HG02642 (cell line): Measurements from ENCODE around the gene ELP5.

Experiments used
- ATAC-seq: cut with Tn5 transposase; IDR thresholded peaks from one replicate; pipeline ENCODE4 v1.9.1; 2021; ENCODE audit warnings: mild to moderate bottlenecking; ENCODE audit not compliant: unreplicated experiment, poor library complexity

The ELP5 gene

DNA sequence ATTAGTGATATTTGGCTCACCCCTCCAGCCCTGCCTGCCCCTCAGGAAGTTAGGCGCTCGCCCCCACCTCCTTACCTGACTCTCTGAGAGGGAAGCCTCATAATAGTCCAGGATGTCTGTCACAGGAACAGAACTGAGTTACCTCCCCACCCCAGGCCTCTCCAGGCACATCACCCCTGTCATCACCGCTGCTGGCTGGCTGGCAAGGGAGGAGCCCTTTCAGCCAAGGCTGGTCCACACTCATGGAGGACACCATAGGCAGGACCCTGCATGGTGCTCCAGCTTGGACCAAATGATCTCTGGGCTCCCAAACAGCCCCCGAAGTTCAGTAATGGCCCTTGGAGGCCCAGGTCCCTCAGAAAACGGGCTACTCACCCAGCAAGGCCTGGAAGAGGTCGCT lies 33.8 kb upstream of the ELP5 start:
- ATAC-seq = no peak

DNA sequence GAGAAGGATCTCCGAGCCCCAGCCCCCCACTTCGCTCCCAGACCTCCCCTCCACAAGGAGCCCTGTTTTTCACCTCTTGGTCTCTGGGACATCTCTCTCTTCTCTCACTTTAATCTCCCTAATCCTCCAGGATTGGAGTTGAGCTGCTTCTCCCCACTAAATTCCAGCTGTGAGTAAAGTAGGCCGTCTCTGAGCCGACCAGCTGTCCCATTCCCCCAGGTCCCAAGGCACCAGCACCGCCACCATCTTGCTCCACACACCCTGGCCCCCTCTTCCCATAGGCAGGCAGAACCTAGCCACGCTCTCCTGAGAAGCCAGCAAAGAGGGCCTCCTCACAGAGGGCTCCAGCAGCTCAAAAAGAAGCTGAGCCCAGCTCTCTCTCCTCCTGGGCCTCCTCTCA lies 33.3 kb upstream of the ELP5 start:
- no peak for ATAC-seq

DNA sequence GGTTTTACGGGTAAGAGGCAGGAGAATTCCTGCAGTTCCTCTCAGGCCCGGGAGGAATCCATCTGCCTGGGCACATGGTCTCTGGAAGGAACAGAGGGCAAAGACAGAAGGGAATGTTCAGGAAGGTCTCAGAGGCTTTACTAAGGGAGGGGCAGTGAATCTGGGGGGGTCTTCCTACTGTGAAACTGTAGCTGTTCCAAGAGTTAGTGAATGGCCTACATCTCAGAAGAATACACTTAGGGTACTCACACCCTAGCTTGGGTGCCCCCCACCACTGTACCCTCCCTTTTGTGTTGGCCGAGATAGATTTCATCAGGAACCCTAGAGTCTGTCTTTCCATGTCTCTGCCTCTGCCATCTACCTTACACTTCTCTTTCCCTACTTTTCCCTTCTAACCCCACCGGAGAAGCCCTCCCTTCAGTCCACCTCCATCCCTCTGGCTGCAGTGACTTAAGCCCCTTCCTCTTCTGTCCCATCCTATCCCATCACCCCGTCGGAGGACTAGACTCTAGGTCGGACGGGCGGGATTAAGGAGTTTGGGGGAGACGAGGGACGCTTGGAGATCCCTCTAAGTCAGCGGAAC lies 32.7 kb upstream of the ELP5 start:
- ATAC-seq = no peak

DNA sequence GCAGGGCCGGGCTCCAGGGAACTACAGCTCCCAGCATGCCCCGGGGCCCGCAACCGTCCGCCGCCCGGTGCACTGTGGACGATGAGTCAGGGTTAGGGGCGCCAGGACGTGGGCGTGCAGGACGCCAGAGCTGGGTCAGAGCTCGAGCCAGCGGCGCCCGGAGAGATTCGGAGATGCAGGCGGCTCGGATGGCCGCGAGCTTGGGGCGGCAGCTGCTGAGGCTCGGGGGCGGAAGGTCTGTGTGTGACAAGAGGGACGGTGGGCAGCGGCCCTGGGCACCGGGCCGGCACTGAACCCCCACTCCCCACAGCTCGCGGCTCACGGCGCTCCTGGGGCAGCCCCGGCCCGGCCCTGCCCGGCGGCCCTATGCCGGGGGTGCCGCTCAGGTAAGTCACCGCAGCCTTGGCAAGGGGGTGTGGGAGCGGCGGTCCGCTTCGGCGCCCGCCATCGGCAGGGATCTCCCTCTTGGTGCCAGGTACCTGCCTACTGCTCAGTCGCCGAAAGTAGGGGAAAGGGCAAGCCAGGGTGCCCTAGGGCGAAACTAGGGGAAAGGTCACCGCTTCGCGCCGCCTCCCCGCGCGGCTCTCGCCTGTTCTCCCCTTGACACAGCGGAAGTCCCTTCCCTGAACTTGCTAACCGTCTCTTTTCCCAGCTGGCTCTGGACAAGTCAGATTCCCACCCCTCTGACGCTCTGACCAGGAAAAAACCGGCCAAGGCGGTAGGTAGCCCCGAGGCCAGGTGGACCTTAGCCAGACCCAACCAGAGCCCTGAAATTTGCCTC lies 32.0 kb upstream of the ELP5 start, which contains the start of the genes ACADVL and DLG4:
ACADVL (plus strand) TSS at position 127 of the 781 bp plus-strand sequence; CDS start at position 174, 47 bp downstream.
DLG4 (minus strand) TSS at position 25 of the 781 bp plus-strand sequence.
- ATAC-seq = peak; percentile 74

DNA sequence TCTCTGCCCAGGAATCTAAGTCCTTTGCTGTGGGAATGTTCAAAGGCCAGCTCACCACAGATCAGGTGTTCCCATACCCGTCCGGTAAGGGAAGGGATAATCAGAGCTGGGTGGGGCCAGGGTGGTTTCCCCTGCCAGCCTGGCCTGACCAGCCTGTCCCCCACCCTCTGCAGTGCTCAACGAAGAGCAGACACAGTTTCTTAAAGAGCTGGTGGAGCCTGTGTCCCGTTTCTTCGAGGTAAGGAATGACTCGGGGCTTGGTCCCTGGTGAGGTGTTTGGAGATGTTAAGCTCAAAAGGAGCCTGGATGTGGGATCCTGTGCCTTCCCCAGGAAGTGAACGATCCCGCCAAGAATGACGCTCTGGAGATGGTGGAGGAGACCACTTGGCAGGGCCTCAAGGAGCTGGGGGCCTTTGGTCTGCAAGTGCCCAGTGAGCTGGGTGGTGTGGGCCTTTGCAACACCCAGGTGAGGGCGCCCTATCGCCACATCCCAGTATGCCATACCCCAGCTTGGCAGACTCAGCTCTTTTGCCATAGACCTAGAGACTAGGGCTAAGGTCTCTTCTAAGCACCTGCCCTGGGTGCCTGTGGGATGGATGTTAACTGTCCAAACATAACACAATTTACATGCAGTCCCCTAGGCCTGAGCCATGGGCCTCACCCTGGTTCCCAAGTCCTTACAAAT lies 31.3 kb upstream of the ELP5 start:
- no peak for ATAC-seq

DNA sequence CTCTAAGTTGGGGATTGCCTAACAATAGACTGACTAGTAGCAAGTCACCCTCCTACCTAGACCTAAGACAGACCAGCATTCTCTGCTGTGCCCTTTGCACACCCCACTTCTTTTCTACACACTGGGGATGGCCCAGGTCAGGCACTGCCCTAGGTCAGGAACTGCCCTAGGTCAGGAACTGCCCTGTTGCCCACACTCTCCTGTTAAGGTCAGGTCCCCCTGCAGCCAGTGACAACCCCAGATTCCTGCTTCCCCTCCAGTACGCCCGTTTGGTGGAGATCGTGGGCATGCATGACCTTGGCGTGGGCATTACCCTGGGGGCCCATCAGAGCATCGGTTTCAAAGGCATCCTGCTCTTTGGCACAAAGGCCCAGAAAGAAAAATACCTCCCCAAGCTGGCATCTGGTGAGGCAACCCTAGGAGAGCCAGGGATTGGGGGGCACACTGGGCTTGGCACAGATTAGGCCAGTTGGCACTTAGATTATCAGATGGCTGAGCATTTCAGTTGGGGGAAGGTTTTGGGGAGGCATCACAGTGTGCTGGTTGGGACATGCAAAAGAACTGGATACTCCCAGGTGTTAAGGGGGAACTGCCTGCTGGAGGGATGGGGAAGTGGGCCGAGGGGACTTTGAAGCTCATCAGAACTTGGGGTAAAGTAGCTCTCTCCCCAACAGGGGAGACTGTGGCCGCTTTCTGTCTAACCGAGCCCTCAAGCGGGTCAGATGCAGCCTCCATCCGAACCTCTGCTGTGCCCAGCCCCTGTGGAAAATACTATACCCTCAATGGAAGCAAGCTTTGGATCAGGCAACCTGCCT lies 30.5 kb upstream of the ELP5 start:
- no peak for ATAC-seq

DNA sequence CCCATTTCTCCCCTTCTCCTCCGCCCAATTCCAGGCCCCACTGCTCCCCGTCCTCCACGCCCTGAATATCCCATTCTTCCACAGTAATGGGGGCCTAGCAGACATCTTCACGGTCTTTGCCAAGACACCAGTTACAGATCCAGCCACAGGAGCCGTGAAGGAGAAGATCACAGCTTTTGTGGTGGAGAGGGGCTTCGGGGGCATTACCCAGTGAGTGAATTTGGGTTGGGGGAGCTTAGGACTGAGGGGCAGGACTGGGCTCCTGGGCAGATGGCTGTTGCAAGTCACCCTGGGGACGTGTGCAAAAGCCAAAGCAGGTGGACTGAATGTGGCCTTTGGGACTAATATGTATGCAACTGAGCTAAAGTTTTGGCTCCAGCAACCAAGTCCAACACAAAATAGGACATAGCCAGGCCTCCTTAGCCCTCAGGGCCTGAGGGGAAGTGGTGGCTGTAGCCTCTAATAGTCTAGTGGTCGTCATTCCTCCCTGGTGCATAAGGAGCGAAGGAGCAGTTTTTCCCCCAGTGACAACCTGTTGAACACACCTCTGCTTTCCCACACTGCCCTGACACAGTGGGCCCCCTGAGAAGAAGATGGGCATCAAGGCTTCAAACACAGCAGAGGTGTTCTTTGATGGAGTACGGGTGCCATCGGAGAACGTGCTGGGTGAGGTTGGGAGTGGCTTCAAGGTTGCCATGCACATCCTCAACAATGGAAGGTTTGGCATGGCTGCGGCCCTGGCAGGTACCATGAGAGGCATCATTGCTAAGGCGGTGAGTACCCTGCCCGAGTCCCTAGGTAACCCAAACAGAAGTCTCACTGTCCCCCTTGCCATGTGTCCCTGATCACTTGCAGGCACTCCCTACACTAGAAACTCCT lies 29.7 kb upstream of the ELP5 start:
- ATAC-seq = no peak

DNA sequence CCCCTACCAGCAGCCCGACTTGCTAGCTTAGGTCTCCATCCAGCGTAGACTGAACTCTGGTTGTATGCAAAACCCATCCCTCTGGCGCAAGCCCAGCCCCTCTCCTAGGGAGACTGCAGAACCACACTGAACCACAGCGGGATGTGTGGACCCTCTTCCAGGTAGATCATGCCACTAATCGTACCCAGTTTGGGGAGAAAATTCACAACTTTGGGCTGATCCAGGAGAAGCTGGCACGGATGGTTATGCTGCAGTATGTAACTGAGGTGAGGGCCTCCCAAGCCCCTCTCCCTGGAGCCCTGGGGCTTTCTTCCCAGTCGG lies 29.1 kb upstream of the ELP5 start:
- no peak for ATAC-seq

DNA sequence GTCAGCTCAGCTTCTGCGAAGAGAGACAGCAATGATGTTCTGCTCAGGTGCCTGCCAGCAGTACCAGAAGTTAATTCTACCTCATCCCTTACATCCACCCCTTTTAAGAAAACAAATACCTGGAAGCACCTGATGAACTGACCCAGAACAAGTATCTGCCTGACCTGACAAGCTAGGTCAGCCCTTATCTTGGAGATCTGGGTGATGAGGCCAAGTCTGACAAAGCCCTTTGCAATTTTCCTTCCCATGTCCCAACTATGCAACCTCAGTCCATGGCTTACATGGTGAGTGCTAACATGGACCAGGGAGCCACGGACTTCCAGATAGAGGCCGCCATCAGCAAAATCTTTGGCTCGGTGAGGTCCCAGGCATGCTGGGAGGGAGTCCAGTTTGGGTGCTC lies 28.6 kb upstream of the ELP5 start:
- no peak for ATAC-seq

DNA sequence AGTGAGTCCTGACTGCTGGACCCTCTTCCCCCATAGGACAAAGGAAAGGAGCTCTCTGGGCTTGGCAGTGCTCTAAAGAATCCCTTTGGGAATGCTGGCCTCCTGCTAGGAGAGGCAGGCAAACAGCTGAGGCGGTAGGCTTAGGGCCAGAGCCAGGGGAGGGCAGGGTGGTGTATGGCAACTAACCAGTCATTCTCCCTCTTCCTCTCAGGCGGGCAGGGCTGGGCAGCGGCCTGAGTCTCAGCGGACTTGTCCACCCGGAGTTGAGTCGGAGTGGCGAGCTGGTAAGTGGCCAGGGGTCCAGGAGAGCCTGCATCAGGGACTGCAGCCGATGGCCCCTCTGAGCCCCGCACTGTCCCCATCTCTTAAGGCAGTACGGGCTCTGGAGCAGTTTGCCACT lies 27.9 kb upstream of the ELP5 start:
- no peak for ATAC-seq

DNA sequence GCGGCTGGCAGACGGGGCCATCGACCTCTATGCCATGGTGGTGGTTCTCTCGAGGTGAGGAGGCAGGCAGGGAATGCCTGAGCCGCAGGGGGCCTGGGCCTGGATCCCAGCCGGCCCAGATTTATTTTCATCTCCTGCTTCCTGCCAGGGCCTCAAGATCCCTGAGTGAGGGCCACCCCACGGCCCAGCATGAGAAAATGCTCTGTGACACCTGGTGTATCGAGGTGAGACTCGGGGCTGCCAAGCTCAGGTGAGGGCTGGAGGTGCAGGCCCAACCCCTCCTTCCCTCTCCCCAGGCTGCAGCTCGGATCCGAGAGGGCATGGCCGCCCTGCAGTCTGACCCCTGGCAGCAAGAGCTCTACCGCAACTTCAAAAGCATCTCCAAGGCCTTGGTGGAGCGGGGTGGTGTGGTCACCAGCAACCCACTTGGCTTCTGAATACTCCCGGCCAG lies 27.3 kb upstream of the ELP5 start:
- no peak for ATAC-seq

DNA sequence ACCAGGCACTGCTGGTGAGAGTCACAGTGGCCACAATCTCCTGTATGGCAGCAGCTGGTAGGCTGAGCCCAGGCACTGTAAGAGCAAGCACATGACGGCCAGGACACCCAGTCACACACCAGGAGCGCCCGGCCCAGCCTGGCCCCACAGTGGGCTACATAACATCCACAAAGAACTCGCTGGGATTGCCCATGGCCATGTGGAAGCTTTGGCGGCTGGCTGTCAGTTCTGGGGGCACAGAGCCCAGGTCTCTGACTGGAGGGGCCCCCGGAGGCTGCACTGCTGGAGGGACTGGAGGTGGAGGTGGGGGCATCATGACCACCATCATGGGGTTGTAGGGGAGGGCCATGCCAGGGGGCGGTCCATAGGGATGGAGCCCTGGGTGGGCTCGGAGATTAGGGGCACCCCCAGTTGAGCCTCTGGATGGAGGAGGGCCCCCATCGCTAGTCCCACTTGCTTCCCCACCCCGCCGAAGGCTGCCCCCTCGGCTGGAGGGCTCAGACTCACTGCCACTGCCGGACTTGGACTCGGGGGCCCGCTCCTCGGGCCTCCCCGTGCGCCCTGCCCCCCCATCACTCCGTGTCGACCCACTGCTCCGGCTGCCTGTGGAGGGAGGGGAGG lies 26.2 kb upstream of the ELP5 start:
- ATAC-seq = no peak

DNA sequence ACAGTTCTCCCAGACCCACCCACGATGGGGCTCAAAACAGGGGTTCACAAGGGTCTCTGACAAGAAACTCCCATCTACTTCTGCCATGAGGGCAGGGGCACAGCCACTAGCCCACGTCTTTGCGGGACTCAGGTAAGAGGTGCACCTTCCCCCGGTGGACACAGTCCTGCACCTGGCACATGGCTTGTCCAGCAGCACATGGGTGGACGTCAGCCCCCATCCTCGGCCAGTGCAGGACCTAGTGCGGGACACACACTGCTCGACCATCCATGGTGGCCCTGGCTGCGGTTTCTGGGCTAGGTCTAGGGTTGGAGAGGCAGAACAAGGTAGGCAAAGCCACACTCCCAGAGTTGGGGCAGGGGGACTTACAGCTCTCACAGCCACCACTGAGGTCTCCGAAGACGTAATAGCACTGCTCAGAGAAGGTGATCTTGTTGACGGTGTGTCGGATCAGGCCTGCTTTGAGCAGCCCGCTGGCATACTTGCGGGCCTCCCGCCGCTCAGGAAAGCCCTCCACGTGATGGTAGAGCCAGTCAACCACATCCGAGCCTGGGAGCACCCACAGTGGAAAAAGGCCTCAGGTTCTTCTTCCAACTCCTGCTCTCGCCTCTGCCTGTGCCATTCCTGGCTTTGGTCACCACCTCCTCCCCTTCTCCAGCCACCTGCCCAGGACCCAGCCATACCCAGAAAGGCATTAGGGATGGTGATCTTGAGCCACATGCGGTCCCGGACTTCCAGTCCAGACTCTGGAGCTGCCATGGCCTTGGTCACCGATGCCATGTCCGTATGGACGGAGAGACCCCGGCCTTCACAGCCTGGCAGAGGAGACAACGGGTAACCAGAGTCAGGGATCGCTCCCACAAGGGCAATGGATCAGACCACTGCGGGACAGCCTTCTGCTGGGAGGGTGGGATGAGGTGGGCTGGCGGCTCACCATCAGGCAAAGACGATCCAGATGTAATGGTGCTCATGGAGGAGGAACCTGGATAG lies 25.0 kb upstream of the ELP5 start:
- no peak for ATAC-seq

DNA sequence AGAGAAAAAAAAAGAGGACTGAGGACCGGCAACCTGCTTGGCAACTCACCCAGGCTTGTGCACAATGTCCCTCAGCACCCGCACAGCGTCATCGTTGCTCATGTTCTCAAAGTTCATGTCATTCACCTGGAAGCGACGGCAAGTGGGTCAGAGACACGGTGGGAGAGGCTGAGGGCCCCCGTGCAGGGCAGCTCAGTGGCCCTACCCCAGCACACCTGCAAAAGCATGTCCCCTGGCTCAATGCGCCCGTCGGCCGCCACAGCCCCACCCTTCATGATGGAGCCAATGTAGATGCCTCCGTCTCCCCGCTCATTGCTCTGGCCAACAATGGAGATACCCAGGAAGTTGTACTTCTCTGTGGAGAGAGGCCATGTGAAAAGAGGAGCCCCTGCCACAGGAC lies 23.1 kb upstream of the ELP5 start:
- ATAC-seq = no peak

DNA sequence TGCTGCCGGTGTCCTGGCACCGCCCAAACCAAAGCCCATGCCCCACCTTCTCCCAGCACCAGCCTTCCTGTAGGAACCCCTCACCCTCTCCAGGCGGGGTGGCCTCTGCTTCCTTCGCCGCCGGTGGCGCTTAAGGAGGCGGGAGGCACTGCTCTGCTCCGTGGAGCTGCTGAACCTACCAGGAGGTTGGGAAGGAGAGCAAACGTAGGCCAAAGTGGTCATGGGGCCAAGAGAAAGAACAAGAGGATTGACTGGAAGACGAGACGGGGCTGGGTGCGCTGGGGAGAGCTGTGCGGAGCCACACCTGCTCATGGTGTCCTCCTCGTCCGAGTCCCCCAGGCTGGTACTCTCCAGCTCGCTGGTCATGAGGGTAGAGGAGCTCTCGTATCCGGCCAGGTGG lies 22.5 kb upstream of the ELP5 start:
- no peak for ATAC-seq

DNA sequence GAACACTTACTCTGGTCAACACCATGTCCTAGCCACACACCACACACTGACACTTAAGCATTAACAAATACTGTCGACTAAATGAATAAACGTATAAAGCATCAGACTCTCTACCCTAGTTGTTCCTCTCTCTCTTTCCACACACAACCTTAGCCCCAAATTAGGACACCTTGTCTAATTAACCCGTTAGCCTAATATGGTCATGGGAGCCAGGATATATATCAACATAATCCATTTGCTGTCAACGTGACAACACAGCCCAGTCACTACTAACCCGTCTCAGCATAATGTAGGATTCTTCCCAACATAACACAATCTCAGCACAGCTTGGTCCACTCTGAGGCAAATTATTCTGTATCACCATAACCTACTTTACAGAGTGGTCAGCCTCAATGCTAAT lies 19.9 kb upstream of the ELP5 start:
- ATAC-seq = no peak

DNA sequence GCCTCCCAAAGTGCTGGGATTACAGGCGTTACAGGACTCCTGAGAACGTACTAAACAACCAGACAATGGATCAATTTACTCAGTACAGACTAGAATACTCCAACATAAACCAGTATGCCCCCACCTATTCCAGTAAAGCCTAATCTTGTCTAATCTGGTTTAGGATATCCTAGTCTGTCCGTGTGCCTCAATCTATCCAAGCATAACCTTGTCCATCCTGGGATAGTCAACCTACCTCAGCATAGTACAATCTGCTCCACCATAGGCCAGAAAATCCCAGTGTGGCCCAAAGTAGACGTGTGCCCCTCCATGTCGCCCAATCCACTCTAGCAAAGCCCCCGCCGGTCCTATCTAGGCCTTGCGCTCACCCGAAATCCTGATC lies 18.3 kb upstream of the ELP5 start:
- ATAC-seq = no peak
